Activated CD8-positive, alpha-beta T cell treated with anti-CD3 and anti-CD28 coated beads, Interleukin-2, amount 10 ng/mL, durations not matched to agents 7 days and 5 days (primary cell): ENCODE measurements around the gene ITGB3. TPM values are rescaled to one million over a fixed set of nuclear protein-coding genes. Genes with fewer than 3 reads are reported as not detected.

Experiments
- ATAC-seq: fragments of 150-1000 bp; cut with Tn5 transposase; one replicate; pipeline ENCODE4 v1.10.0; 2021; ENCODE audit warnings: moderate library complexity
- CTCF ChIA-PET: fragments of 350-600 bp; sonication (Branson Sonifier 250); formaldehyde crosslinking; loops from one replicate; lab custom pipeline; 2021; ENCODE audit warnings: antibody characterized with exemption; lab: Charles Lee
- POLR2A ChIA-PET: fragments of 350-600 bp; sonication (Branson Sonifier 250); formaldehyde crosslinking; loops from one replicate; lab custom pipeline; 2021; ENCODE audit warnings: antibody characterized with exemption; lab: Charles Lee
- DNase-seq: peaks from one replicate; pipeline ENCODE4 v3.0.0-alpha.2; 2020
- H3K27ac Mint-ChIP-seq: one replicate; pipeline ENCODE4 v1.8.0; 2021; ENCODE audit warnings: mild to moderate bottlenecking, mixed read lengths
- H3K27me3 Mint-ChIP-seq: one replicate; pipeline ENCODE4 v1.8.0; 2021; ENCODE audit warnings: low read depth, mixed read lengths
- H3K36me3 Mint-ChIP-seq: one replicate; pipeline ENCODE4 v1.8.0; 2021; ENCODE audit warnings: low read depth, mixed read lengths
- H3K4me1 Mint-ChIP-seq: one replicate; pipeline ENCODE4 v1.8.0; 2021; ENCODE audit warnings: low read depth, mixed read lengths
- H3K4me3 Mint-ChIP-seq: one replicate; pipeline ENCODE4 v1.8.0; 2021; ENCODE audit warnings: mild to moderate bottlenecking, mixed read lengths
- H3K9me3 Mint-ChIP-seq: one replicate; pipeline ENCODE4 v1.8.0; 2022; ENCODE audit warnings: mixed read lengths; ENCODE audit not compliant: insufficient read depth
- total RNA-seq, 2 experiments: library from RNA; stranded (reverse); gene quantifications; one replicate each; pipeline ENCODE4 v1.2.3, GENCODE V29; 2021

Gene ITGB3
- total RNA-seq, 2 experiments from 2014 or later: 0.29 to 0.73 TPM

DNA sequence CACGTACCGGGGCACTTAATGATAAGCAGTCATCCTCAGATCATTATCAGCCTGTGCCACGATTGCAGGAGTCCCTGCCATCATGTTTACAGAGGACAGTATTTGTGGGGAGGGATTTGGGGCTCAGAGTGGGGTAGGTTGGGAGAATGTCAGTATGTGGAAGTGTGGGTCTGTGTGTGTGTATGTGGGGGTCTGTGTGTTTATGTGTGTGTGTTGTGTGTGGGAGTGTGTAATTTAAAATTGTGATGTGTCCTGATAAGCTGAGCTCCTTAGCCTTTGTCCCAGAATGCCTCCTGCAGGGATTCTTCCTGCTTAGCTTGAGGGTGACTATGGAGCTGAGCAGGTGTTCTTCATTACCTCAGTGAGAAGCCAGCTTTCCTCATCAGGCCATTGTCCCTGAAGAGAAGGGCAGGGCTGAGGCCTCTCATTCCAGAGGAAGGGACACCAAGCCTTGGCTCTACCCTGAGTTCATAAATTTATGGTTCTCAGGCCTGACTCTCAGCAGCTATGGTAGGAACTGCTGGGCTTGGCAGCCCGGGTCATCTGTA lies 56.6 kb downstream of the ITGB3 start:
- Mint-ChIP-seq H3K4me1 (peaks cover 7% of the 10 kb centered on the region), H3K36me3 (no peaks in the 10 kb centered on the region), H3K27me3 (peaks cover 10% of the 10 kb centered on the region), H3K27ac (no peak overlapping the region), H3K9me3 (no peaks in the 10 kb centered on the region), H3K4me3 (no peak overlapping the region)
- CTCF ChIA-PET: no interaction called here
- POLR2A ChIA-PET: no interaction called here
- DNase-seq (no peak), ATAC-seq (no peak)

DNA sequence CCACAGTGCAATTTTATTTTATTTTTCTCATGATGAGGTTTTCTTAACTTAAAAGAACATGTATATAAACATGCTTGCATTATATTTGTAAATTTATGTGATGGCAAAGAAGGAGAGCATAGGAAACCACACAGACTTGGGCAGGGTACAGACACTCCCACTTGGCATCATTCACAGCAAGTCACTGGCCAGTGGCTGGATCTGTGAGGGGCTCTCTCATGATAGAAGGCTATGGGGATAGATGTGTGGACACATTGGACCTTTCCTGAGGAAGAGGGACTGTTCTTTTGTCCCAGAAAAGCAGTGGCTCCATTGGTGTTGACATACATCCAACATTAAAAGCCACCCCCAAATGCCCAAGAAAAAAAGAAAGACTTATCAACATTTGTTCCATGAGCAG lies 57.8 kb downstream of the ITGB3 start:
- ChIA-PET POLR2A (no interaction called here), CTCF (interaction anchor here (1.3 to 1.5 kb wide), 4 partner anchors 10 to 304 kb away, joined by 3 to 9 read pairs (median 6); no protein-coding TSS in a partner anchor)
- peaks cover 11% of the 10 kb centered on the region for H3K27me3 Mint-ChIP-seq
- no peak overlapping the region for H3K4me3 Mint-ChIP-seq
- no peak overlapping the region for H3K27ac Mint-ChIP-seq
- ATAC-seq (no peak), DNase-seq (no peak)
- no peaks in the 10 kb centered on the region for H3K9me3 Mint-ChIP-seq
- no peaks in the 10 kb centered on the region for H3K36me3 Mint-ChIP-seq
- no peaks in the 10 kb centered on the region for H3K4me1 Mint-ChIP-seq

DNA sequence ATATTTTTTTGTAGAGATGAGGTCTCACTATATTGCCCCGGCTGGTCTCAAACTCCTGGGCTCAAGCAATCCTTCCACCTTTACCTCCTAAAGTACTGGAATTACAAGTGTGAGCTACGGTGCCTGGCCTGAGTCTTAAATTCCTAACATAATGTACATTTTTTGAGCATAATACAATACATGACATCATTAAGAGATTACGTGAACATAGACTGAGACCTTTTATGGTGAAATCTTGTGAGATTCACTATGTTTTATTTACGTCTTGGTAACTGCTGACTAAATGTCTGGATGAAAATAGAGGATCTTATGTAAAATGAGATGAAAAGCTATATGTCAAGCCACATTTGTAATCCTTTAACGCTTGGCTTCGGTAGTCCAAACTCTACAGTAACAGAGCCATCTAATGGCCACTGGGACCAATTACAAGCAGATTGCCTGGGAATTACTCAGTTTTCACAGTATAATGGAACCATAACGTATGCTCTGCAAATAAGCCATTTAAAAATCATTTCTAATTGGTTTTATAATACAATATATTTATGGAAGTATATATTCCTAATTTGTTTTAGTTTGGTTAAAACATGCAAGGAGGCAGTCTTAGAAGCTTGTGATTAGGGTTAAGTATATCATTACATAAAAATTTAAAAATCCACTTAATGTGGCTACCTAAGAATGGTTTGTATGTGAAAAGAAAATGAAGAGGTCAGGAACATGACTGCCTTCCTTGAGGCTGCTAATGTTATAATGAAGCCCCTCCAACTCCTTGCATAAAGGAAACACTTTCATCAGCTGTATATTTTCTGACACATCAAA lies 62.0 kb downstream of the ITGB3 start:
- peaks cover 9% of the 10 kb centered on the region for H3K27me3 Mint-ChIP-seq
- H3K27ac Mint-ChIP-seq: no peak overlapping the region
- no peak overlapping the region for H3K4me3 Mint-ChIP-seq
- ChIA-PET CTCF (interaction anchor here (0.6 to 4.0 kb wide), 30 partner anchors 15 to 374 kb away, joined by 3 to 36 read pairs (median 4); partner anchors contain the start of genes CDC27 and MYL4), POLR2A (interaction anchor here (0.6 kb wide), 1 partner anchor 364 kb away, joined by 3 read pairs; no protein-coding TSS in a partner anchor)
- no peaks in the 10 kb centered on the region for H3K9me3 Mint-ChIP-seq
- DNase-seq (peak; percentile 57), ATAC-seq (peak; percentile 57)
- no peaks in the 10 kb centered on the region for H3K36me3 Mint-ChIP-seq
- no peaks in the 10 kb centered on the region for H3K4me1 Mint-ChIP-seq

DNA sequence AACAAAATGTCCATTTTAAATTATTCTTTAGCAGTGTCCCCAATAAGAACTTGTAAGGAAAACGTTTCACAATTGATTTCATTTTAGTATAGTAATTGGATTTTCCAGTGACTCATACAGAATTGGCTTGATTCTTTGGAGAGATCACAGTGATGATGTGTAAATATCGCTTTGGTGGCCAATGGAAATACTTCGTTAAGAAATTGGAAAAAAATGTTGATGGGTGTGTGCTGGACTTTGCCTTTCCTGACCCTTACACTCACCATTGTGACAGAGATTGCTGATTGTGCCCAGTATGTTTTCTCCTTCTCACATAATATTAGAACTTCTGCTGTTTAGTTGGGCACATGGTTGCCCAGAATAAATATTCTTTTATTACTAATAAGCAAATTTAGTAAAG lies 62.7 kb downstream of the ITGB3 start:
- ChIA-PET CTCF (interaction anchor here (0.9 to 4.0 kb wide), 12 partner anchors 10 to 299 kb away, joined by 3 to 36 read pairs (median 4); partner anchors contain the start of gene CDC27), POLR2A (no interaction called here)
- no peaks in the 10 kb centered on the region for H3K36me3 Mint-ChIP-seq
- H3K27ac Mint-ChIP-seq: no peak overlapping the region
- H3K4me3 Mint-ChIP-seq: no peak overlapping the region
- H3K9me3 Mint-ChIP-seq: peaks cover 4% of the 10 kb centered on the region
- peaks cover 12% of the 10 kb centered on the region for H3K27me3 Mint-ChIP-seq
- ATAC-seq (no peak), DNase-seq (no peak)
- H3K4me1 Mint-ChIP-seq: no peaks in the 10 kb centered on the region

DNA sequence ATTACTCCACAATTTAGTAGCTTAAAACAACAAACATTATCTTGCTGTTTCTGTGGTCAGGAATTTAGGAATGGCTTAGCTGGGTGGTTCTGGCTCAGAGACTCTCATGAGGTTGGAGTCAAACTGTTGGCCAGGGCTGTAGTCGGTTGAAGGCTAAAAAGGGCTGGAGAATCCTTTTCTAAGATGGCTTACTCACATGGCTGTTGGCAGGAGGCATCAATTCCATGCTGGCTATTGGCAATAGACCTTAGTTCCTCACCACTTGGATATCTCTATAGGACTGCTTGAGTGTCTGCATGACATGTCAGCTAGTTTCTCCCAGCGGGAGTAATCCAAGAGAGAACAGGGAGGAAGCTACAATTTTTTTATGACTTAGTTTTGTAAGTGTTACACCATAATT lies 63.5 kb downstream of the ITGB3 start:
- Mint-ChIP-seq H3K27ac (no peak overlapping the region), H3K36me3 (no peaks in the 10 kb centered on the region), H3K4me3 (no peak overlapping the region), H3K9me3 (peaks cover 5% of the 10 kb centered on the region), H3K27me3 (peaks cover 9% of the 10 kb centered on the region), H3K4me1 (no peaks in the 10 kb centered on the region)
- DNase-seq (no peak), ATAC-seq (no peak)
- CTCF ChIA-PET: interaction anchor here (0.7 to 4.0 kb wide), 10 partner anchors 9 to 375 kb away, joined by 3 to 36 read pairs (median 4); no protein-coding TSS in a partner anchor
- POLR2A ChIA-PET: no interaction called here

DNA sequence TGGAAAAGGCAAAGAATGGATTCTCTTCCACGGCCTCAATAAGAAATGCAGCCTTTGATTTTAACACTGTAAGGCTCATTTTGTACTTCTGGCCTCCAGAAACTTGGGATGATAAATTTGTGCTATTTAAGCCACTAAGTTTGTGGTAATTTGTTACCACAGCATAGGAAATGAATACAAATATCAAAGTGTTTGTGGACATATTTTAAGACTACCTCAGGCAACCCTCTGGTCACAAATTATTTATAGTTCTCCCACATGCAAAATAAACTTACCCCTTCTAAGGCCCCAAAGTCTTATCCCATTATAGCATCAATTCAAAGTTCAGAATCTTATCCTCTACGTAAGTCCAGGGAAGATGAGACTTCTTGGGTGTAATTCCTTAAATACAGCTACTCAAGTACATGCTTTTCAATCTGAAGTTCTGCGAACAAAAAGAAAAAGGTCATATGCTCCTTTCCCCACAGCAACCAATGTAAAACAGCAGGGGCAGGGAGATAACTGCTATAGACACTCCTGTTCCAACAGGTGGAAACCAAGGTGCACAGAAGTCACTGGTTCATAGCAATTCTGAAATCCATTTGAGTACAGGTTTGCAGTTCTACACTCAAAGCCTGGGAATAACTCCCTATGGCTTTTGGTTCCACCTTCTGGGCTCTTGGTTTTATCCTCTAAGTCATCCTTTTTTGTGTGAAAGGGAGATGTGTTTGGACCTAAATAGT lies 64.7 kb downstream of the ITGB3 start:
- ChIA-PET CTCF (interaction anchor here (0.7 kb wide), 1 partner anchor 11 kb away, joined by 3 read pairs; no protein-coding TSS in a partner anchor), POLR2A (no interaction called here)
- Mint-ChIP-seq H3K4me1 (peaks cover 4% of the 10 kb centered on the region), H3K4me3 (no peak overlapping the region), H3K27ac (no peak overlapping the region), H3K27me3 (peaks cover 16% of the 10 kb centered on the region), H3K36me3 (no peaks in the 10 kb centered on the region), H3K9me3 (peaks cover 5% of the 10 kb centered on the region)
- ATAC-seq (no peak), DNase-seq (no peak)

DNA sequence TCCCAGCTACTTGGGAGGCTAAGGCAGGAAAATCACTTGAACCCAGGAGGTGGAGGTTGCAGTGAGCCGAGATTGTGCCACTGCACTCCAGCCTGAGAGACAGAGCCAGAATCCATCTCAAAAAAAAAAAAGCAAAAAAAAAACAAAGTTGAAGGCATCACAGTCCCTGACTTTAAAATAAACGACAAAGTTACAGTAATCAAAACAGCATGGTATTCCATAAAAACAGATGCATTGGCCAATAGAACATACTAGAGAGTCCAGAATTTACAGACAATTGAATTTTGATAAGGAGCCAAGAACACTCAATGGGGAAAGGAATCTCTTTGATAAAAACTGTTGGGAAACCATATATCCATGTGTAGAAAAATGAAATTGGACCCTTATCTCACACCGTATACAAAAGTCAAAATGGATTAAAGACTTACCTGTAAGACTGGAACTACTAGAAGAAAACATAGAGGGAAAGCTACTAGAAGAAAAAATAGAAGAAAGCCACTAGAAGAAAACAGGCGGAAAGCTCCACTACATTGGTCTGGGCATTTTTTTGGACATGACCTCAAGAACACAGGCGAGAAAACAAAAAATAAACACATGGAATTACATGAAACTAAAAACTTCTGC lies 67.4 kb downstream of the ITGB3 start:
- DNase-seq: no peak
- ChIA-PET POLR2A (interaction anchor here (0.7 kb wide), 1 partner anchor 218 kb away, joined by 3 read pairs; no protein-coding TSS in a partner anchor), CTCF (no interaction called here)
- Mint-ChIP-seq H3K9me3 (peaks cover 5% of the 10 kb centered on the region), H3K36me3 (no peaks in the 10 kb centered on the region), H3K4me3 (no peak overlapping the region), H3K27ac (no peak overlapping the region), H3K27me3 (peaks cover 17% of the 10 kb centered on the region), H3K4me1 (peaks cover 20% of the 10 kb centered on the region)
- ATAC-seq: no peak

DNA sequence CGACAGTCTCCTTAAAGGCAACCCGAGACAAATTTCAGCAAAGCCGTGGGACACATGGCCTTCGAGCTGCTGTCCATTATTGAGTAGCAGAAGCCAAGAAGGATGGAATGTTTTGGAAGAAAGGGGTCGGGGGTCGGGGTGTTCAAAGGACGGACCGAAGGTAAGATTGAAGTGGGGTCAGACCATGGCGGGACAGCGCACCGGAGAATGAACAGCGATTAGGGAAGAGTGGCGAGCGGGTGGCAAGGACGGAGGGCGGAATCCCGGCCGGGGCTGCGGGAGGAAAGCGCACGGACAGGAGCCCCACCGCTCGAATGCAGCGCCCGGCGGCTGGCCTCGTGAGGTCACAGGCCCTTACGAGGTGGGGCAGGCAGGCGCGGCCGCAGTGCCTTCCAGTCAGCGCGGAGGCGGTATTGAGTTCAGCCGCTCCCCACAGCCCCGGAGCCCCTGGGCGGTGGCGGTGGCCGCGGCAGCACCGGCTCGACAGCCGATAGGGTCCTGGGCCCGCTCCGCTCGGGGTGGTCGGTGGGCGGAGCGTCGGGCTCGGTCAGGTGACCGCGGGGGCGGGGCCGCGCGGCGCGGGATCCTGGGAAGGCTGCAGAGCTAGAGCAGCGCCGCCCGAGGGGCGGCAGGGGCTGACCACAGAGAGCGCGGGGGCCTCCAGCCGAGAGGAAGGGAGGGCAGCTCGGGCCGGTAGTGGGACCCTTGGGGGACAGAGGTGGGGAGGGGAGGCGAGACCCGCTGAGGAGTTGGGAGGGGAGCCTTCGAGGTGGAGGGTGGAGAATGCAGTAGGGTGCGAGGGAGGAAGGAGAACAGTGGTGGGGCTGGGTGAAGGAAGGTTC lies 70.0 kb downstream of the ITGB3 start, which contains the start of gene EFCAB13:
EFCAB13 (plus strand) TSS at position 574 of the 842 bp plus-strand sequence. CDS start 4,399 bp downstream, outside the sequence.
- ChIA-PET CTCF (interaction anchor here (1.4 to 2.1 kb wide), 3 partner anchors 31 to 293 kb away, joined by 4 to 7 read pairs (median 5); no protein-coding TSS in a partner anchor), POLR2A (interaction anchor here (1.3 kb wide), 1 partner anchor 118 kb away, joined by 4 read pairs; no protein-coding TSS in a partner anchor)
- H3K27me3 Mint-ChIP-seq: peaks cover 14% of the 10 kb centered on the region
- peak within 1 kb of the TSS; percentile 96 for H3K27ac Mint-ChIP-seq
- DNase-seq (peak; percentile 83), ATAC-seq (peak; percentile 90)
- peaks cover 20% of the 10 kb centered on the region for H3K4me1 Mint-ChIP-seq
- H3K36me3 Mint-ChIP-seq: no peaks in the 10 kb centered on the region
- peaks cover 5% of the 10 kb centered on the region for H3K9me3 Mint-ChIP-seq
- H3K4me3 Mint-ChIP-seq: peak within 1 kb of the TSS; percentile 94

DNA sequence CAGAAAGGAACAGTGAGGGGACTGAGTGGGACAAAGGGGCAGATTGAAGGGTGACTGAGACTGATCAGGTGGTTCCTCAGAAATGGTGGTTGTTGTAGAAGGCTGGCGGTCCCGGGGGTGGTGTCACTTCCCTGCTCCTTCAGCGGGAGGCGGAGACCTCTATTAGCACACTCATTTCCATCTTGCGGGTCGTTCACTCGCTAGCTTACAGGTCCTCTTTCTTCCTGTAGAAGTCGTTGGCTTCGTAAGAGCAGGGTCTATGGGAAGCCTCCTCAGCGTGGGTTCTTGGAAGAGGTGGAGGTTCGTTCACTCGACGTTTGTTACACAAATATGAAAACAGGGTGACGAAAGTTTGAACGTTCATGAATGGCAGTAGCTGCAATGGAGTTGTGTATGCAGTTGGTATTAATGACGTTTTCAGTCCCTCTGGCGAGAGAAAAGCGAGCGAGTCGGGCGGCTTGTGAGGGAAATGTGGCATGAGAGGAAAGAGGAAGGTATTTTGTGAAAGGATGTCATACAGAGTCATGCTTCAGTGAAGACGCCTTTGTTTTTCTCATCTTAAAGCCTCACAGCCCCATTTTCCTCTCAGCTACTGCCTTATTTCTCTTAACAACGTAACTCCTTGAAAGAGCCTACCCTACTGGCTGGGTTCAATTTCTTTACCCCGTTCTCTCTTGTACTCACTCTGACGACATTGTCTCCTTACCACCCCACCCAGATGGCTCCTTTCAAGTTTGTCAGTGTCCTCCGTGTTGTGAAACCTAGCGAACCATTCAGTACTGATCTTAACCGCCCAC lies 70.8 kb downstream of the ITGB3 start:
- Mint-ChIP-seq H3K4me3 (peak overlapping the region; percentile 94), H3K36me3 (no peaks in the 10 kb centered on the region), H3K9me3 (peaks cover 5% of the 10 kb centered on the region), H3K4me1 (peaks cover 20% of the 10 kb centered on the region), H3K27me3 (peaks cover 14% of the 10 kb centered on the region), H3K27ac (peak overlapping the region; percentile 96)
- CTCF ChIA-PET: interaction anchor here (1.4 to 1.7 kb wide), 3 partner anchors 30 to 291 kb away, joined by 4 to 7 read pairs (median 4); no protein-coding TSS in a partner anchor
- DNase-seq (peak; percentile 74), ATAC-seq (peak; percentile 68)
- POLR2A ChIA-PET: interaction anchor here (1.3 kb wide), 1 partner anchor 119 kb away, joined by 4 read pairs; no protein-coding TSS in a partner anchor
